ENCODE measurements around the gene DISC1. TPM values are rescaled to one million over a fixed set of nuclear protein-coding genes. Genes with fewer than 3 reads are reported as not detected.

Gene DISC1
- total and polyA plus RNA-seq, 2 experiments from 2014 or later: 2.1 to 6.5 TPM

DNA sequence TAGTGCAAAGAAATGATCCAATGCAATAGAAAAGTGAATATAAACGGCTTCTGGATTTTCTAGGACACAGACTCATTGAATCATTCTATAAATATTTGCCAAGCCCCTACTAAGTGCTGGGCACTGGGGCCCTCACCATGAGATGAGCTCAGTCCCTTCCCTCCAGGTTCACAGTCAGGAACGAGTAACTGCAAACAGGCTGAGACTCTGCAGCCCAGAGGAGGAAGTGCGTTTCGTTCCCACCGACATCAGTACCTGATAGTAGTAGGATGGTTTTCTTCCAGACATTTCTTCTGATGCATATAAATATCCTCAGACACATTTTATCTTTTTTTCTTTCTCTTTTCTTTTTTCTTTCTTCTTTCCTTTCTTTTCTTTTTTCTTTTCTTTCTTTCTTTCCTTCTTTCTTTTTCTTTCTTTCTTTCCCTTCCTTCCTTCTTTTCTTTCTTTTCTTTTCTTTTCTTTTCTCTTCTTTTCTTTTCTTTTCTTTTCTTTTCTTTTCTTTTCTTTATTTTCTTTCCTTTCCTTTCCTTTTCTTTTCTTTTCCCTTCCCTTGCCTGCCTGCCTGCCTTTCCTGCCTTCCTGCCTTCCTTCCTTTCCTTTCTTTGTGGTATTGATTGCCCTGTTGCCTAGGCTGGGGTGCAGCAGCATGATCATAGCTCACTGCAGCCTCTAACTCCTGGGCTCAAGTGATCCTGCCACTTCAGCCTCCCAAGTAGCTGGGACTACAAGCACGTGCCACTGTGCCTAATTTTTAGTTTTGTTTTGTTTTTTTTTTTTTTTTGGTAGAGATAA is 135.4 kb downstream of the DISC1 start:
- no peak overlapping the region; the same call in 1 of the 2 replicates for H3K27ac Mint-ChIP-seq

More for the DNA sequence above, 135.4 kb downstream of the DISC1 start:
- DNase-seq (ENCODE audit: low spot score): no peak
- Mint-ChIP-seq H3K4me1 (no peaks in the 10 kb centered on the region), H3K27me3 (ENCODE audit: insufficient read depth, low read depth, poor library complexity) (no peaks in the 10 kb centered on the region), H3K4me3 (no peak overlapping the region), H3K36me3 (ENCODE audit: low read depth) (no peaks in the 10 kb centered on the region), H3K9me3 (no peaks in the 10 kb centered on the region)
- H3F3A ChIP-seq (replicated peaks; ENCODE audit: low read depth): no peaks in the 10 kb centered on the region
- H3K27ac ChIP-seq (ENCODE audit: low read depth): no peak overlapping the region
- no peaks in the 10 kb centered on the region for H3K79me2 ChIP-seq (replicated peaks; ENCODE audit: insufficient read depth)
- H3K36me3 ChIP-seq (ENCODE audit: insufficient read depth): no peaks in the 10 kb centered on the region
- H3K27me3 ChIP-seq (ENCODE audit: insufficient read depth): no peaks in the 10 kb centered on the region
- H2AFZ ChIP-seq: no peak overlapping the region
- no peak for TF ChIP-seq REST (IDR thresholded peaks at IDR 0.05; ENCODE audit: unreplicated experiment)
- no peak for TF ChIP-seq ZNF462 (CRISPR knock-in tag; IDR thresholded peaks at IDR 0.05)
- TF ChIP-seq CTCF (conservative IDR thresholded peaks at IDR 0.05; ENCODE audit: low read depth in 2 of 2): no peak
- TF ChIP-seq ZNF114 (CRISPR knock-in tag; IDR thresholded peaks at IDR 0.05): no peak
- TF ChIP-seq CREB1 (CRISPR knock-in tag; IDR thresholded peaks at IDR 0.05; ENCODE audit: low read depth): no peak
- TF ChIP-seq NANOG (IDR thresholded peaks at IDR 0.05; ENCODE audit: borderline replicate concordance): no peak
- no peak for TF ChIP-seq JUNB (IDR thresholded peaks at IDR 0.05; ENCODE audit: unreplicated experiment)
- TF ChIP-seq EZH2phosphoT487 (IDR thresholded peaks at IDR 0.05; ENCODE audit: unreplicated experiment): no peak
- TF ChIP-seq, protein P1, sequence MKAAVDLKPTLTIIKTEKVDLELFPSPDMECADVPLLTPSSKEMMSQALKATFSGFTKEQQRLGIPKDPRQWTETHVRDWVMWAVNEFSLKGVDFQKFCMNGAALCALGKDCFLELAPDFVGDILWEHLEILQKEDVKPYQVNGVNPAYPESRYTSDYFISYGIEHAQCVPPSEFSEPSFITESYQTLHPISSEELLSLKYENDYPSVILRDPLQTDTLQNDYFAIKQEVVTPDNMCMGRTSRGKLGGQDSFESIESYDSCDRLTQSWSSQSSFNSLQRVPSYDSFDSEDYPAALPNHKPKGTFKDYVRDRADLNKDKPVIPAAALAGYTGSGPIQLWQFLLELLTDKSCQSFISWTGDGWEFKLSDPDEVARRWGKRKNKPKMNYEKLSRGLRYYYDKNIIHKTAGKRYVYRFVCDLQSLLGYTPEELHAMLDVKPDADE (IDR thresholded peaks at IDR 0.05): no peak
- no peak for TF ChIP-seq POLR2AphosphoS5 (IDR thresholded peaks at IDR 0.05; ENCODE audit: low read depth)
- no peak for TF ChIP-seq STAT1 (IDR thresholded peaks at IDR 0.05; ENCODE audit: unreplicated experiment)
- no peak for TF ChIP-seq ZNF331 (CRISPR knock-in tag; IDR thresholded peaks at IDR 0.05; ENCODE audit: low read depth)
- no peak for TF ChIP-seq EZH2 (IDR thresholded peaks at IDR 0.05; ENCODE audit: low read depth, unreplicated experiment)
- H3K4me1 ChIP-seq (ENCODE audit: insufficient read depth): no peaks in the 10 kb centered on the region
- H3K9me2 ChIP-seq (ENCODE audit: insufficient read depth): no peaks in the 10 kb centered on the region
- H3K4me2 ChIP-seq: no peak overlapping the region
- H4K20me1 ChIP-seq (replicated peaks; ENCODE audit: insufficient read depth): no peaks in the 10 kb centered on the region; the same call in 1 of the 2 replicates
- ATAC-seq: no peak
- no peak overlapping the region for H3K4me3 ChIP-seq
